GM12878 (cell line): ENCODE data around the gene LARGE1. TPM values are rescaled to one million over a fixed set of nuclear protein-coding genes. Genes with fewer than 3 reads are reported as not detected.

ENCODE experiments used
- ATAC-seq: fragments of 200-7000 bp; cut with Tn5 transposase; 3 replicates; pipeline ENCODE4 v1.9.1; 2020; ENCODE audit warnings: mild to moderate bottlenecking, moderate library complexity
- BruUV-seq: library from RNA; stranded (reverse); fragments of 400-500 nt; replicated peaks from 2 replicates; lab custom pipeline; 2021; lab: Mats Ljungman, UMichigan
- CTCF ChIA-PET: fragments of 300-600 bp; sonication (Branson Sonifier 250); formaldehyde crosslinking; extraction: SDS; loops from one replicate; lab custom pipeline; 2021; ENCODE audit warnings: inconsistent platforms; lab: Yijun Ruan, JAX
- POLR2A ChIA-PET: fragments of 350-600 bp; formaldehyde crosslinking; extraction: SDS; loops from one replicate; lab custom pipeline; 2021; ENCODE audit warnings: inconsistent platforms; lab: Charles Lee
- RAD21 ChIA-PET: fragments of 300-600 bp; sonication (Branson Sonifier 250); formaldehyde crosslinking; loops from one replicate; lab custom pipeline; 2023; ENCODE audit warnings: antibody characterized with exemption; ENCODE audit not compliant: unreplicated experiment; lab: Charles Lee
- SMC1A ChIA-PET: fragments of 300-600 bp; sonication (Branson Sonifier 250); formaldehyde crosslinking; loops from one replicate; lab custom pipeline; 2023; ENCODE audit not compliant: unreplicated experiment, uncharacterized antibody; lab: Charles Lee
- DNase-seq: peaks from one replicate; pipeline ENCODE4 v3.0.0-alpha.2; 2011; ENCODE audit warnings: low read depth, low spot score
- FAIRE-seq: peaks from 3 replicates; lab custom pipeline; 2011; peaks lifted over from hg19 to GRCh38; lab: Jason Lieb, UNC
- H2AFZ ChIP-seq: 2 replicates; pipeline ENCODE4 v1.6.0; 2011; ENCODE audit warnings: low read depth, low read length, control low read depth; ENCODE audit not compliant: control insufficient read depth
- H3K27ac ChIP-seq: 2 replicates; pipeline ENCODE4 v1.5.1; 2011; ENCODE audit warnings: control low read depth; ENCODE audit not compliant: control insufficient read depth, insufficient read depth
- H3K27me3 ChIP-seq, 2 experiments: replicated peaks in 1 of 2; 2 replicates each; pipeline versions ENCODE4 v1.6.0 to v1.6.1; 2011; ENCODE audit warnings: low read length in 1 of 2; ENCODE audit not compliant: control insufficient read depth in 2 of 2, insufficient read depth in 2 of 2
- H3K36me3 ChIP-seq, 2 experiments: 2 replicates each; pipeline ENCODE4 v1.5.1; 2011; ENCODE audit warnings: low read length in 1 of 2; ENCODE audit not compliant: control insufficient read depth in 2 of 2, insufficient read depth in 2 of 2
- H3K4me1 ChIP-seq: 2 replicates; pipeline ENCODE4 v1.6.1; 2011; ENCODE audit warnings: mild to moderate bottlenecking, low read length, moderate library complexity, mixed read lengths; ENCODE audit not compliant: control insufficient read depth, insufficient read depth
- H3K4me2 ChIP-seq: 2 replicates; pipeline ENCODE4 v1.6.0; 2011; ENCODE audit warnings: control low read depth; ENCODE audit not compliant: control insufficient read depth, insufficient read depth
- H3K4me3 ChIP-seq: fragments of 200-600 bp; sonication (generic); 2 replicates; pipeline ENCODE4 v1.5.1; 2016
- H3K79me2 ChIP-seq: 2 replicates; pipeline ENCODE4 v1.6.0; 2011; ENCODE audit warnings: low read length; ENCODE audit not compliant: control insufficient read depth, insufficient read depth
- H3K9ac ChIP-seq: 2 replicates; pipeline ENCODE4 v1.8.0; 2011; ENCODE audit warnings: low read length, control low read depth, mixed read lengths; ENCODE audit not compliant: control insufficient read depth, insufficient read depth
- H3K9me3 ChIP-seq: replicated peaks from 3 replicates; pipeline ENCODE4 v1.5.1; 2011; ENCODE audit warnings: mild to moderate bottlenecking, low read length; ENCODE audit not compliant: control insufficient read depth, insufficient read depth
- H4K20me1 ChIP-seq: 2 replicates; pipeline ENCODE4 v1.6.0; 2011; ENCODE audit not compliant: control insufficient read depth, insufficient read depth
- ASH2L ChIP-seq: fragments of 300-600, 200-600 bp; sonication (generic); IDR thresholded peaks from 2 replicates; pipeline ENCODE4 v1.6.1; 2017; ENCODE audit warnings: low read depth, mild to moderate bottlenecking, borderline replicate concordance
- SMAD5 ChIP-seq: IDR thresholded peaks from 2 replicates; pipeline ENCODE4 v1.6.1; 2016; ENCODE audit warnings: antibody characterized with exemption, low read depth
- SUPT20H ChIP-seq: IDR thresholded peaks from 2 replicates; pipeline ENCODE4 v1.6.1; 2011; ENCODE audit warnings: low read depth, mild to moderate bottlenecking, low read length, moderate library complexity, borderline replicate concordance; ENCODE audit not compliant: control insufficient read depth
- ZSCAN29 ChIP-seq: fragments of 450-650 bp; IDR thresholded peaks from 2 replicates; pipeline ENCODE4 v1.6.1; 2017; ENCODE audit warnings: mild to moderate bottlenecking, moderate library complexity
- WGBS: methylation state at CpG from one replicate; pipeline ENCODE4 v1.1.6; 2016; ENCODE audit warnings: low lambda C conversion rate; ENCODE audit not compliant: insufficient replicate concordance, insufficient coverage; ENCODE audit errors: missing lambda C conversion rate; 5-methylcytosine and 5-hydroxymethylcytosine counted together
- in situ Hi-C: fragments of 300-500 bp; cut with MboI; formaldehyde crosslinking; loops from 9 replicates; pipeline ENCODE4 v1.14.3; 2018; ENCODE audit warnings: mixed read lengths
- intact Hi-C: fragments of 100-400 bp; cut with micrococcal nuclease; formaldehyde crosslinking; loops from one replicate; pipeline ENCODE4 v1.14.2; 2022; ENCODE audit not compliant: unreplicated experiment
- polyA plus RNA-seq, 11 experiments: library from polyadenylated mRNA; depleted of rRNA in 4 of 11; unstranded in 6 of 11; stranded (reverse) in 5 of 11; fragments of >200 nt; fragmentation: Nextera tagmentation in 4 of 11; fragmentation: Illumina TruSeq in 1 of 11; extraction: Ambion mirVana in 4 of 11; extraction: Trizol in 1 of 11; gene quantifications; 1 replicate in 1 of 11; 2 replicates in 10 of 11; pipeline versions ENCODE4 v1.2.1 to v1.2.3, GENCODE V29; 2011 to 2016; ENCODE audit warnings: inconsistent platforms in 2 of 11, missing spikeins in 2 of 11, low read depth in 1 of 11
- total RNA-seq, 4 experiments: library from RNA; depleted of rRNA in 3 of 4; stranded (reverse); fragments of >200 nt in 3 of 4; fragmentation: Illumina TruSeq in 1 of 4; extraction: Trizol in 1 of 4; gene quantifications; 2 replicates each; pipeline versions ENCODE4 v1.2.1 to v1.2.3, GENCODE V29; 2013 to 2021
- TF ChIP-seq, protein P1 (sequence below): fragments of 450-650 bp; IDR thresholded peaks from 2 replicates; pipeline ENCODE4 v1.6.1; 2017; ENCODE audit warnings: mild to moderate bottlenecking, moderate library complexity

LARGE1 gene
- total and polyA plus RNA-seq, 10 of the 15 experiments (the other 5 are each of a cell fraction or from before 2014, with no cell fraction given), result 3.2 to 41.4 (median 17.3) TPM

DNA sequence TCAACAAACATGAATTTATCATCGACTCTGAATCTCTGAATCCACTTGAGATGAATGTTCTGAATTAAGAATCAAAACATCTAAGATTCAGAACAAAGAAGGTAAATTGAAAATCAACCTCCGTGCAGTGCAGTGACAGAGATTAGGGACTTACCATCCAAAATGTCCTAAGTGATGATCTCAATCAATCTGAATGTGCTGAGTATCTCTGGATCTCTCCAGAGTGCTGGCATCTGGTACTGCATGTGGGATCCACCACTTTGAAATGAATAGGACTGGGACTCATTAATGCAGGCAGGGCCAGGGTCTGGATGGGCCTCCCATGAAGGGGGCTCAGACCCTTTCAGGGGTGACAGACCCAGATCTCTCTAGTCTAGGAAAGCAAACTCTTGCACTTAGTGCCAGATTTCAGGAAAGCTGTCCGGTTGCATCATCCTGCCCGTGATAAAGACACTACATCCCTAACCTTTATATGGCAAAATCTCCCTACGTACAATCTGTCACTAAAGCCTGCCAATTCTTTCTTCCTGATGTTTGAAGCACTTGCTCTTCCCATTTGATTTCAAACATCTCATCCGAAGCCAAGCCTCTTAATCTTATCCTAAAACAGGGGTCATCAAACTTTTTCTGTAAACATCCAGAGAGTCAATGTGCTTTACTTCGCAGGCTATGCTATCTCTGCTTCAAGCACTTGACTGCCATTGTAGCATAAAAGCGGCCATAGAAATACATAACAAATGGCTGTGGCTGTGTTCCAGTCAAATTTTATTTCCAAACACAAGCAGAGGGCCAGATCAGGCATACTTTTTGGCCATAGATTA lies 263.3 kb downstream of the LARGE1 start:
- ChIA-PET SMC1A (no interaction called here), RAD21 (no interaction called here), CTCF (no interaction called here), POLR2A (no interaction called here)
- ATAC-seq, result no peak
- H3K9ac ChIP-seq, result no peak overlapping the region
- BruUV-seq, result no TSS peak
- no peak overlapping the region for H3K4me2 ChIP-seq
- no peaks in the 10 kb centered on the region for H3K27me3 ChIP-seq
- H4K20me1 ChIP-seq, result no peaks in the 10 kb centered on the region
- TF ChIP-seq ZSCAN29 (no peak), SMAD5 (no peak), ASH2L (no peak)
- WGBS, result 91% methylated on average over 8 of the region's 8 CpGs
- H3K36me3 ChIP-seq, result no peaks in the 10 kb centered on the region
- in situ Hi-C loops (no loop called here), intact Hi-C loops (no loop called here)
- no peaks in the 10 kb centered on the region for H3K79me2 ChIP-seq
- H3K4me3 ChIP-seq, result no peak overlapping the region
- no peak for DNase-seq
- H3K4me1 ChIP-seq, result no peaks in the 10 kb centered on the region
- H3K9me3 ChIP-seq, result no peaks in the 10 kb centered on the region; the same call in 2 of the 3 replicates
- no peak for FAIRE-seq
- no peak overlapping the region for H3K27ac ChIP-seq
- no peak overlapping the region for H2AFZ ChIP-seq

DNA sequence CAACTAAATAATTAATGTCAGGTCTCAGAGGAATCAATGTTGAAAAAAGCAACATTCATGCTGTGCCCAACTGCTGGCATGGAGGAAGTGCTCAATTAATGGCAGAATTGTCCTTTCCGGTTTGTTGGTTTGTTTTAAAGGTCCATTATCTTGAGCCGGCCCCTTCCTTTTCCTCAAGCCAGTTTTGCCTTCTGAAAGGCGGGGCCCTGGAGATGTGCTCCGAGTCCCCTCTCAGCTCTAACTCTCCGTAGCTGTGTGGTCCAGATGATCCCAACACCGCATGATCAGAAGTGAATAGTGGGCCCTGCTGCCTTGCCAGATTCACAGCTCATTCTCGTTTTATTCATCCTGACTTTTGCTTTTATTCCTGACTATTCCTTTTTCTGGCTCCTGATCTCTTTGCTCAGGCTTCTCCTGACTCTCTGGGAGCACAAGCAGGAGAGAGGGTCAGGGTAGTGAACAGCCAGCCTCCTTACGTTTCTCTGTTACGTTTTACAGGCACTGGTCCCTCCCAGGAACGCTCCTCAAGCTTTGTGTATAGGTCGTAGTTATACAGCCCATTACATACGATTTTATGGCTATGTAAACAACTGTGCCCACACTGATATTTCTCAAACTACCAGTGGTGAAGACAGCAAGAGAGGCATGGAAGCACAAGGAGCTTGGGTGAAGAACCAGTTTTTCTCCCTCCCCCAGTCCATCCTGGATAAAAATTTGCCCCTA lies 265.9 kb downstream of the LARGE1 start:
- no peak overlapping the region for H2AFZ ChIP-seq
- in situ Hi-C loops, result no loop called here
- no peaks in the 10 kb centered on the region for H3K36me3 ChIP-seq
- H4K20me1 ChIP-seq, result no peaks in the 10 kb centered on the region
- no peak for DNase-seq
- intact Hi-C loops, result no loop called here
- ATAC-seq, result no peak
- H3K9ac ChIP-seq, result no peak overlapping the region
- RAD21 ChIA-PET, result no interaction called here
- SMC1A ChIA-PET, result interaction anchor here (1.1 kb wide), 1 partner anchor 1424 kb away, joined by 3 read pairs; no protein-coding TSS in a partner anchor
- 84% methylated on average over 12 of the region's 12 CpGs for whole genome bisulfite sequencing
- no peaks in the 10 kb centered on the region for H3K79me2 ChIP-seq
- no peak for FAIRE-seq
- no peak overlapping the region for H3K4me2 ChIP-seq
- H3K4me1 ChIP-seq, result no peaks in the 10 kb centered on the region
- CTCF ChIA-PET, result interaction anchor here (1.2 kb wide), 1 partner anchor 9 kb away, joined by 3 read pairs; no protein-coding TSS in a partner anchor
- BruUV-seq, result no TSS peak
- H3K9me3 ChIP-seq, result no peaks in the 10 kb centered on the region; the same call in 2 of the 3 replicates
- no peak overlapping the region for H3K27ac ChIP-seq
- TF ChIP-seq, protein P1, sequence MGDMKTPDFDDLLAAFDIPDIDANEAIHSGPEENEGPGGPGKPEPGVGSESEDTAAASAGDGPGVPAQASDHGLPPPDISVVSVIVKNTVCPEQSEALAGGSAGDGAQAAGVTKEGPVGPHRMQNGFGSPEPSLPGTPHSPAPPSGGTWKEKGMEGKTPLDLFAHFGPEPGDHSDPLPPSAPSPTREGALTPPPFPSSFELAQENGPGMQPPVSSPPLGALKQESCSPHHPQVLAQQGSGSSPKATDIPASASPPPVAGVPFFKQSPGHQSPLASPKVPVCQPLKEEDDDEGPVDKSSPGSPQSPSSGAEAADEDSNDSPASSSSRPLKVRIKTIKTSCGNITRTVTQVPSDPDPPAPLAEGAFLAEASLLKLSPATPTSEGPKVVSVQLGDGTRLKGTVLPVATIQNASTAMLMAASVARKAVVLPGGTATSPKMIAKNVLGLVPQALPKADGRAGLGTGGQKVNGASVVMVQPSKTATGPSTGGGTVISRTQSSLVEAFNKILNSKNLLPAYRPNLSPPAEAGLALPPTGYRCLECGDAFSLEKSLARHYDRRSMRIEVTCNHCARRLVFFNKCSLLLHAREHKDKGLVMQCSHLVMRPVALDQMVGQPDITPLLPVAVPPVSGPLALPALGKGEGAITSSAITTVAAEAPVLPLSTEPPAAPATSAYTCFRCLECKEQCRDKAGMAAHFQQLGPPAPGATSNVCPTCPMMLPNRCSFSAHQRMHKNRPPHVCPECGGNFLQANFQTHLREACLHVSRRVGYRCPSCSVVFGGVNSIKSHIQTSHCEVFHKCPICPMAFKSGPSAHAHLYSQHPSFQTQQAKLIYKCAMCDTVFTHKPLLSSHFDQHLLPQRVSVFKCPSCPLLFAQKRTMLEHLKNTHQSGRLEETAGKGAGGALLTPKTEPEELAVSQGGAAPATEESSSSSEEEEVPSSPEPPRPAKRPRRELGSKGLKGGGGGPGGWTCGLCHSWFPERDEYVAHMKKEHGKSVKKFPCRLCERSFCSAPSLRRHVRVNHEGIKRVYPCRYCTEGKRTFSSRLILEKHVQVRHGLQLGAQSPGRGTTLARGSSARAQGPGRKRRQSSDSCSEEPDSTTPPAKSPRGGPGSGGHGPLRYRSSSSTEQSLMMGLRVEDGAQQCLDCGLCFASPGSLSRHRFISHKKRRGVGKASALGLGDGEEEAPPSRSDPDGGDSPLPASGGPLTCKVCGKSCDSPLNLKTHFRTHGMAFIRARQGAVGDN, result no peak
- TF ChIP-seq SUPT20H, result no peak
- no peak overlapping the region for H3K4me3 ChIP-seq
- POLR2A ChIA-PET, result no interaction called here
- no peaks in the 10 kb centered on the region for H3K27me3 ChIP-seq
